ENCODE measurements around the gene C2orf69. TPM values are rescaled to one million over a fixed set of nuclear protein-coding genes. Genes with fewer than 3 reads are reported as not detected.
A peak's percentile ranks its signal among the peaks of the same experiment; 100 is the strongest.
"Not testable (repeated sequence)": the region's sequence is repeated elsewhere in the genome, so short reads cannot be mapped to it uniquely, and the experiment has no call there.

Gene C2orf69
- total and polyA plus RNA-seq, 2 donors (not counting 1 experiment from before 2014, with no cell fraction given) = 3.7 to 12.9 TPM

GRCh38 chr2:199911877-199912161 is 726 bp downstream of the C2orf69 start:
- ATAC-seq (ENCODE audit: low read depth) (no peak), DNase-seq (no peak)
- Histone ChIP-seq H3K9me3 (ENCODE audit: control extremely low read depth in 1 of 3, control insufficient read depth in 2 of 3, insufficient read depth in 1 of 3, low read length in 2 of 3) (peaks cover 0 to 4% (median under 1%) of the 10 kb centered on the region in 3 donors), H3K4me2 (replicated peaks; ENCODE audit: low read depth, low read length, poor library complexity, severe bottlenecking) (peak overlapping the region; percentile 84), H3K4me1 (ENCODE audit: control insufficient read depth in 2 of 2, insufficient read depth in 2 of 2, low read length in 2 of 2) (peaks cover 12 to 26% of the 10 kb centered on the region in 2 donors), H4K20me1 (ENCODE audit: control insufficient read depth, insufficient read depth, low read length, poor library complexity, severe bottlenecking) (no peaks in the 10 kb centered on the region), H3K27me3 (replicated peaks in 1 of 4; ENCODE audit: control extremely low read depth in 1 of 4, control insufficient read depth in 3 of 4, insufficient read depth in 4 of 4, low read length in 3 of 4) (no peaks in the 10 kb centered on the region), H3K4me3 (ENCODE audit: control extremely low read depth in 1 of 5, extremely low read depth in 1 of 5, insufficient read depth in 1 of 5, low read depth in 2 of 5, low read length in 4 of 5) (peak overlapping the region; percentile 71 to 98 (median 87)), H3K36me3 (replicated peaks in 1 of 2; ENCODE audit: control extremely low read depth in 1 of 2, control insufficient read depth in 1 of 2, extremely low read depth in 1 of 2, insufficient read depth in 2 of 2, low read length in 1 of 2) (no peaks in the 10 kb centered on the region), H3K27ac (ENCODE audit: low read length in 2 of 2) (peak overlapping the region; percentile 97 to 98), H3K79me2 (ENCODE audit: control insufficient read depth, insufficient read depth, low read length) (peaks cover 46% of the 10 kb centered on the region), H2AFZ (ENCODE audit: insufficient read depth, low read depth, low read length, poor library complexity, severe bottlenecking) (peak overlapping the region; percentile 90), H3K9ac (ENCODE audit: low read length) (peak overlapping the region; percentile 95)
- no peaks in the 10 kb centered on the region for H3K27me3 Mint-ChIP-seq
- TF ChIP-seq CTCF (IDR thresholded peaks at IDR 0.05) (no peak), EZH2 (IDR thresholded peaks at IDR 0.05; ENCODE audit: borderline replicate concordance, insufficient read depth, low read depth, low read length, poor library complexity, severe bottlenecking) (no peak)
- H3K9me3 Mint-ChIP-seq (ENCODE audit: insufficient read depth) = no peaks in the 10 kb centered on the region
- intact Hi-C loops (cut with micrococcal nuclease) = loop anchor here (1.0 to 5.0 kb wide), 7 partner anchors 43 to 1865 kb away; partner anchors contain the start of genes CASP10, FTCDNL1, KCTD18 and MAIP1
- CTCF ChIA-PET = no interaction called here
- WGBS (ENCODE audit: insufficient coverage) = no CpG with 5 or more reads among the region's 13 CpGs
- H3K4me3 Mint-ChIP-seq = peak overlapping the region; percentile 89
- H3K4me1 Mint-ChIP-seq = peaks cover 42% of the 10 kb centered on the region
- POLR2A ChIA-PET = no interaction called here
- H3K27ac Mint-ChIP-seq = peak overlapping the region; percentile 87

GRCh38 chr2:199912553-199913114 is 1.5 kb downstream of the C2orf69 start:
- H3K36me3 ChIP-seq (replicated peaks in 1 of 2; ENCODE audit: control extremely low read depth in 1 of 2, control insufficient read depth in 1 of 2, extremely low read depth in 1 of 2, insufficient read depth in 2 of 2, low read length in 1 of 2); ATAC-seq (ENCODE audit: low read depth); H3K27ac Mint-ChIP-seq; H3K27ac ChIP-seq (ENCODE audit: low read length in 2 of 2); H3K27me3 Mint-ChIP-seq; H4K20me1 ChIP-seq (ENCODE audit: control insufficient read depth, insufficient read depth, low read length, poor library complexity, severe bottlenecking); H3K9me3 Mint-ChIP-seq (ENCODE audit: insufficient read depth); CTCF ChIA-PET; H3K27me3 ChIP-seq (replicated peaks in 1 of 4; ENCODE audit: control extremely low read depth in 1 of 4, control insufficient read depth in 3 of 4, insufficient read depth in 4 of 4, low read length in 3 of 4); H3K9me3 ChIP-seq (ENCODE audit: control extremely low read depth in 1 of 3, control insufficient read depth in 2 of 3, insufficient read depth in 1 of 3, low read length in 2 of 3); DNase-seq; H2AFZ ChIP-seq (ENCODE audit: insufficient read depth, low read depth, low read length, poor library complexity, severe bottlenecking); H3K9ac ChIP-seq (ENCODE audit: low read length); POLR2A ChIA-PET: not testable (repeated sequence)
- intact Hi-C loops (cut with micrococcal nuclease) = loop anchor here (5.0 kb wide), 2 partner anchors 1270 to 1865 kb away; partner anchors contain the start of gene CASP10
- Mint-ChIP-seq H3K4me3 (peak overlapping the region; percentile 29), H3K4me1 (peaks cover 36% of the 10 kb centered on the region)
- 100% methylated on average over 8 of the region's 12 CpGs for WGBS (ENCODE audit: insufficient coverage)
- Histone ChIP-seq H3K4me2 (replicated peaks; ENCODE audit: low read depth, low read length, poor library complexity, severe bottlenecking) (peak overlapping the region; percentile 84), H3K4me1 (ENCODE audit: control insufficient read depth in 2 of 2, insufficient read depth in 2 of 2, low read length in 2 of 2) (peaks cover 4 to 21% of the 10 kb centered on the region in 2 donors), H3K4me3 (ENCODE audit: control extremely low read depth in 1 of 5, extremely low read depth in 1 of 5, insufficient read depth in 1 of 5, low read depth in 2 of 5, low read length in 4 of 5) (peak overlapping the region in 2 of 5 experiments; percentile 80 to 87), H3K79me2 (ENCODE audit: control insufficient read depth, insufficient read depth, low read length) (peaks cover 54% of the 10 kb centered on the region)

Data from B cell (primary cell).